ENCODE measurements around the gene FRY.
"Not testable (repeated sequence)": the region's sequence is repeated elsewhere in the genome, so short reads cannot be mapped to it uniquely, and the experiment has no call there.

The FRY gene

GRCh38 chr13:31983696-31984095 lies 47.9 kb upstream of the FRY start:
- not testable (repeated sequence) for ATAC-seq

GRCh38 chr13:31984388-31984787 lies 47.2 kb upstream of the FRY start:
- ATAC-seq = not testable (repeated sequence)

GRCh38 chr13:31986676-31987470 lies 44.7 kb upstream of the FRY start:
- no peak for ATAC-seq
- TF ChIP-seq OSR1 (CRISPR knock-in tag; IDR thresholded peaks at IDR 0.05) (no peak), ZC3H10 (CRISPR knock-in tag; IDR thresholded peaks at IDR 0.05) (no peak), CREB5 (CRISPR knock-in tag; IDR thresholded peaks at IDR 0.05; ENCODE audit: low read depth) (no peak), BACH2 (CRISPR knock-in tag; IDR thresholded peaks at IDR 0.05; ENCODE audit: borderline replicate concordance) (no peak), ARNTL (CRISPR knock-in tag; IDR thresholded peaks at IDR 0.05; ENCODE audit: borderline replicate concordance, low read depth) (no peak), TOX (CRISPR knock-in tag; IDR thresholded peaks at IDR 0.05; ENCODE audit: borderline replicate concordance) (no peak), ZNF70 (CRISPR knock-in tag; IDR thresholded peaks at IDR 0.05) (no peak), ZNF8 (CRISPR knock-in tag; IDR thresholded peaks at IDR 0.05) (no peak), CSDC2 (CRISPR knock-in tag; IDR thresholded peaks at IDR 0.05) (no peak), ZFP30 (CRISPR knock-in tag; IDR thresholded peaks at IDR 0.05) (no peak), POU6F1 (CRISPR knock-in tag; IDR thresholded peaks at IDR 0.05; ENCODE audit: borderline replicate concordance, low read depth) (no peak), PATZ1 (CRISPR knock-in tag; IDR thresholded peaks at IDR 0.05; ENCODE audit: borderline replicate concordance) (no peak), TCF4 (CRISPR knock-in tag; IDR thresholded peaks at IDR 0.05; ENCODE audit: borderline replicate concordance) (no peak), ESRRG (CRISPR knock-in tag; IDR thresholded peaks at IDR 0.05) (no peak), RARB (CRISPR knock-in tag; IDR thresholded peaks at IDR 0.05) (no peak)

- no peak for ATAC-seq
- TF ChIP-seq ARNTL (CRISPR knock-in tag; IDR thresholded peaks at IDR 0.05; ENCODE audit: borderline replicate concordance, low read depth) (no peak), OSR1 (CRISPR knock-in tag; IDR thresholded peaks at IDR 0.05) (no peak), SNAI2 (CRISPR knock-in tag; IDR thresholded peaks at IDR 0.05) (no peak), PATZ1 (CRISPR knock-in tag; IDR thresholded peaks at IDR 0.05; ENCODE audit: borderline replicate concordance) (no peak), RARB (CRISPR knock-in tag; IDR thresholded peaks at IDR 0.05) (no peak), CREB5 (CRISPR knock-in tag; IDR thresholded peaks at IDR 0.05; ENCODE audit: low read depth) (no peak), ZC3H10 (CRISPR knock-in tag; IDR thresholded peaks at IDR 0.05) (no peak), ZNF565 (CRISPR knock-in tag; conservative IDR thresholded peaks at IDR 0.05; ENCODE audit: low read depth) (no peak), ZFP30 (CRISPR knock-in tag; IDR thresholded peaks at IDR 0.05) (no peak), CSRNP3 (CRISPR knock-in tag; IDR thresholded peaks at IDR 0.05) (no peak), ESRRG (CRISPR knock-in tag; IDR thresholded peaks at IDR 0.05) (no peak), BACH2 (CRISPR knock-in tag; IDR thresholded peaks at IDR 0.05; ENCODE audit: borderline replicate concordance) (no peak), ISL1 (CRISPR knock-in tag; IDR thresholded peaks at IDR 0.05) (no peak)
Observed at GRCh38 chr13:31987535-31988170, 43.9 kb upstream of the FRY start.

- not testable (repeated sequence) for ATAC-seq
Observed at GRCh38 chr13:31994367-31994766, 37.2 kb upstream of the FRY start.

All from SK-N-SH treated with all-trans-retinoic acid at 6 μM for 48 hours (cell line).